Heart left ventricle (tissue), 13 donors: ENCODE measurements around the gene ZNF281.

ENCODE experiments used
- POLR2A ChIP-seq, 2 donors: fragments of 450-650 bp; IDR thresholded peaks; one replicate each; pipeline ENCODE4 v1.6.1; 2017; ENCODE audit warnings: antibody characterized with exemption in 2 of 2, mild to moderate bottlenecking in 2 of 2, moderate library complexity in 2 of 2
- TF ChIP-seq, protein P1 (sequence below), 12 donors: fragments of 200-600 bp; sonication (generic) in 4 of 12; IDR thresholded peaks; one replicate each; pipeline versions ENCODE4 v1.5.0 to v1.8.0; 2018 to 2022; ENCODE audit warnings: antibody characterized with exemption in 12 of 12, mild to moderate bottlenecking in 5 of 12
- donor health status: ischemic (EF 13 %, LVEDD 7.1; RV severe dilation, severe dysfunction).
- donor health status: DM: no; HTN: yes; CAD: no.
- donor health status: DM: no; HTN: no; CAD: no.
- donor health status: ischemic (EF 25% LVEDD 6.9; RV normal size, moderate dysfunction).
- donor health status: ischemic (EF 25% LVEDD 5.7; RV mildly dilated, moderate dysfunction).
- donor health status: ischemic (EF 35%, LVEDD 5.7; RV mildly dilated, moderate dysfunction).
- donor health status: nonischemic (EF 11% LVEDD 7.7; RV severe dilation, severe dysfunction).
- donor health status: DM: yes; HTN: yes; CAD: no.
- donor health status: PGD.
- donor health status: ischemic (EF 29% LVEDD 5.4; RV normal size, mild dysfunction).
- donor health status: nonischemic (EF 23%, LVEDD 6.1; RV moderate dilation, normal function).

DNA sequence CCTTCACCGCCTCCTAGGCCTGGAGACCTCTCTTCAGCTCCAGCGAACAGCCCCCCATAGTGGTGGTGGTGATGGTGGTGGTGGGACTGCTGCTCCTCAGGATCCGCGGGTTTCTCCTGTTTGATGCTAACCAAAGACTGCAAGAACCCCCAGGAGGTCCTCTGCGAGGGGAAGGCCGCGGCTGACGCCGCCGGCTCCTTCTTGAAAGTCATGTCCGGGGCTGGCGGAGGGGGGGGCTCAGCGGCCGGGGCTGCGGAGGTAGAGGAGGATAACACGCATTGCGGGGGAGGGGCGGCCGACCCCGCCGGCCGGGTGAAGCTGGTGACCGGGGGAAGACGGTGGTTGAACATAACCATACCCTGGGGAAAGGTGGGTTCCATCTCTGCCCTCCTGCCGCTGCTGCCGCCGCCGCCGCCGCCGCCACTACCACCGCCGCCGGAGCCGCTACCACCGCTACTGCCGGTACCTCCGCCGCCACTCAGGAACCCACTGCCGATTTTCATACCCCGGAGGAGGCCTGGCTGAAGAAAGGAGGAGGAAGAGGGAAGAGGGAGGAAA is 554 bp downstream of the ZNF281 start:
- TF ChIP-seq, protein P1, sequence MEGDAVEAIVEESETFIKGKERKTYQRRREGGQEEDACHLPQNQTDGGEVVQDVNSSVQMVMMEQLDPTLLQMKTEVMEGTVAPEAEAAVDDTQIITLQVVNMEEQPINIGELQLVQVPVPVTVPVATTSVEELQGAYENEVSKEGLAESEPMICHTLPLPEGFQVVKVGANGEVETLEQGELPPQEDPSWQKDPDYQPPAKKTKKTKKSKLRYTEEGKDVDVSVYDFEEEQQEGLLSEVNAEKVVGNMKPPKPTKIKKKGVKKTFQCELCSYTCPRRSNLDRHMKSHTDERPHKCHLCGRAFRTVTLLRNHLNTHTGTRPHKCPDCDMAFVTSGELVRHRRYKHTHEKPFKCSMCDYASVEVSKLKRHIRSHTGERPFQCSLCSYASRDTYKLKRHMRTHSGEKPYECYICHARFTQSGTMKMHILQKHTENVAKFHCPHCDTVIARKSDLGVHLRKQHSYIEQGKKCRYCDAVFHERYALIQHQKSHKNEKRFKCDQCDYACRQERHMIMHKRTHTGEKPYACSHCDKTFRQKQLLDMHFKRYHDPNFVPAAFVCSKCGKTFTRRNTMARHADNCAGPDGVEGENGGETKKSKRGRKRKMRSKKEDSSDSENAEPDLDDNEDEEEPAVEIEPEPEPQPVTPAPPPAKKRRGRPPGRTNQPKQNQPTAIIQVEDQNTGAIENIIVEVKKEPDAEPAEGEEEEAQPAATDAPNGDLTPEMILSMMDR (IDR thresholded peaks at IDR 0.05), result no peak
- no peak for TF ChIP-seq POLR2A (IDR thresholded peaks at IDR 0.05)
